Sigmoid colon (tissue), 7 donors: ENCODE data around the gene RGS17. TPM values are rescaled to one million over a fixed set of nuclear protein-coding genes. Genes with fewer than 3 reads are reported as not detected.
"Not testable (repeated sequence)": the region's sequence is repeated elsewhere in the genome, so short reads cannot be mapped to it uniquely, and the experiment has no call there.

ENCODE experiments used
- DNase-seq: peaks from one replicate; pipeline ENCODE4 v3.0.0-alpha.2; 2019
- H3K27ac ChIP-seq, 4 donors: fragments of 200-600 bp; sonication (generic); one replicate each; pipeline ENCODE4 v1.5.1; 2016 to 2019; ENCODE audit warnings: mild to moderate bottlenecking in 1 of 4
- H3K27me3 ChIP-seq, 3 donors: fragments of 200-600 bp; sonication (generic); one replicate each; pipeline ENCODE4 v1.5.1; 2019; ENCODE audit warnings: mild to moderate bottlenecking in 1 of 3
- H3K36me3 ChIP-seq, 4 donors: fragments of 200-600 bp; sonication (generic); one replicate each; pipeline ENCODE4 v1.5.1; 2016 to 2019
- H3K4me1 ChIP-seq, 4 donors: fragments of 200-600 bp; sonication (generic); one replicate each; pipeline ENCODE4 v1.5.1; 2017 to 2019
- H3K4me3 ChIP-seq, 4 donors: fragments of 200-600 bp; sonication (generic); one replicate each; pipeline ENCODE4 v1.5.1; 2017 to 2019; ENCODE audit warnings: mild to moderate bottlenecking in 2 of 4, moderate library complexity in 1 of 4
- H3K9me3 ChIP-seq, 4 donors: fragments of 200-600 bp in 3 of 4; sonication (generic) in 3 of 4; one replicate each; pipeline versions ENCODE4 v1.5.1 to v1.6.1; 2013 to 2019
- CTCF ChIP-seq, 4 experiments: fragments of 450-650 bp in 3 of 4; fragments of 200-600 bp in 1 of 4; IDR thresholded peaks; one replicate each; pipeline ENCODE4 v1.5.1; 2016 to 2019; ENCODE audit warnings: antibody characterized with exemption in 4 of 4, mild to moderate bottlenecking in 3 of 4, moderate library complexity in 2 of 4
- EP300 ChIP-seq, 4 donors: sonication (generic); formaldehyde crosslinking; IDR thresholded peaks; one replicate each; pipeline ENCODE4 v1.6.1; 2017; ENCODE audit warnings: antibody characterized with exemption in 4 of 4
- POLR2A ChIP-seq, 2 donors: fragments of 450-650 bp; IDR thresholded peaks; one replicate each; pipeline ENCODE4 v1.6.1; 2016; ENCODE audit warnings: antibody characterized with exemption in 2 of 2, mild to moderate bottlenecking in 2 of 2, moderate library complexity in 2 of 2
- POLR2AphosphoS5 ChIP-seq, 4 donors: sonication (generic); formaldehyde crosslinking; IDR thresholded peaks; one replicate each; pipeline ENCODE4 v1.6.1; 2017; ENCODE audit warnings: antibody characterized with exemption in 4 of 4
- WGBS, 2 donors: extraction: QIAGEN DNeasy Blood & Tissue Kit; methylation state at CpG; one replicate each; pipeline ENCODE4 v1.1.7; 2013; 5-methylcytosine and 5-hydroxymethylcytosine counted together
- intact Hi-C: fragments of 100-400 bp; cut with DNase I; formaldehyde crosslinking; loops from one replicate; pipeline ENCODE4 v1.15.1; 2023
- polyA plus RNA-seq, 3 donors: library from polyadenylated mRNA; stranded (reverse); fragments of 200-250 nt; gene quantifications; one replicate each; pipeline ENCODE4 v1.2.3, GENCODE V29; 2013
- total RNA-seq, 4 donors: library from RNA; depleted of rRNA; stranded (reverse); fragments of >200 nt; gene quantifications; one replicate each; pipeline ENCODE4 v1.1.0, GENCODE V29; 2016
- donor health status: healthy with polysubstance abuse.
- donor health status: Bipolar disorder and iron deficiency.
- donor health status: healthy.

Gene RGS17
- total and polyA plus RNA-seq, 7 donors = 0.16 to 2.8 (median 0.41) TPM; not detected in 2

- no peak for TF ChIP-seq POLR2A (IDR thresholded peaks at IDR 0.05)
- no peak for TF ChIP-seq EP300 (IDR thresholded peaks at IDR 0.05)
- TF ChIP-seq POLR2AphosphoS5 (IDR thresholded peaks at IDR 0.05) = no peak
- no peak for TF ChIP-seq CTCF (IDR thresholded peaks at IDR 0.05)
- no peaks in the 10 kb centered on the region for H3K4me1 ChIP-seq
- no peak overlapping the region for H3K4me3 ChIP-seq
- intact Hi-C loops = no loop called here
- WGBS, 2 donors = 63 to 73% methylated on average over 3 of the region's 3 CpGs
- H3K27ac ChIP-seq = no peak overlapping the region
- no peaks in the 10 kb centered on the region for H3K9me3 ChIP-seq
- H3K36me3 ChIP-seq = no peaks in the 10 kb centered on the region
- no peaks in the 10 kb centered on the region for H3K27me3 ChIP-seq
- DNase-seq = no peak
Observed at GRCh38 chr6:153117986-153118879, 12.8 kb downstream of the RGS17 start.

- H3K27ac ChIP-seq, H3K9me3 ChIP-seq, H3K36me3 ChIP-seq, DNase-seq, H3K27me3 ChIP-seq, H3K4me3 ChIP-seq, intact Hi-C loops, H3K4me1 ChIP-seq: not testable (repeated sequence)
- 81 to 89% methylated on average over 9 of the region's 9 CpGs for WGBS, 2 donors
Observed at GRCh38 chr6:153111082-153111481, 20.0 kb downstream of the RGS17 start.

GRCh38 chr6:153110612-153111011 is 20.5 kb downstream of the RGS17 start:
- DNase-seq, intact Hi-C loops, H3K27me3 ChIP-seq, H3K27ac ChIP-seq, H3K9me3 ChIP-seq, H3K4me1 ChIP-seq, H3K36me3 ChIP-seq, H3K4me3 ChIP-seq: not testable (repeated sequence)
- 91 to 93% methylated on average over 11 of the region's 11 CpGs for WGBS, 2 donors

GRCh38 chr6:153108315-153108714 is 22.8 kb downstream of the RGS17 start:
- no peak for DNase-seq
- TF ChIP-seq POLR2A (IDR thresholded peaks at IDR 0.05) = no peak
- TF ChIP-seq CTCF (IDR thresholded peaks at IDR 0.05) = no peak
- TF ChIP-seq POLR2AphosphoS5 (IDR thresholded peaks at IDR 0.05) = no peak
- TF ChIP-seq EP300 (IDR thresholded peaks at IDR 0.05) = no peak
- intact Hi-C loops = no loop called here
- H3K27ac ChIP-seq = no peak overlapping the region
- H3K4me3 ChIP-seq = no peak overlapping the region
- H3K27me3 ChIP-seq = no peaks in the 10 kb centered on the region
- no peaks in the 10 kb centered on the region for H3K36me3 ChIP-seq
- H3K4me1 ChIP-seq = peaks cover 0 to 7% (median 3%) of the 10 kb centered on the region in 4 donors
- H3K9me3 ChIP-seq = no peaks in the 10 kb centered on the region

GRCh38 chr6:153106021-153106420 is 25.1 kb downstream of the RGS17 start:
- intact Hi-C loops = no loop called here
- Histone ChIP-seq H3K27ac (no peak overlapping the region), H3K9me3 (no peaks in the 10 kb centered on the region)

More at GRCh38 chr6:153106021-153106420, 25.1 kb downstream of the RGS17 start:
- Histone ChIP-seq H3K4me3 (no peak overlapping the region), H3K27me3 (no peaks in the 10 kb centered on the region), H3K4me1 (peaks cover 0 to 14% (median 3%) of the 10 kb centered on the region in 4 donors), H3K36me3 (no peaks in the 10 kb centered on the region)
- WGBS, 2 donors = 87 to 89% methylated on average over 5 of the region's 5 CpGs
- TF ChIP-seq EP300 (IDR thresholded peaks at IDR 0.05) = no peak
- no peak for TF ChIP-seq CTCF (IDR thresholded peaks at IDR 0.05)
- TF ChIP-seq POLR2A (IDR thresholded peaks at IDR 0.05) = no peak
- TF ChIP-seq POLR2AphosphoS5 (IDR thresholded peaks at IDR 0.05) = no peak
- DNase-seq = no peak
